ENCODE data around the gene CUL4A. TPM values are rescaled to one million over a fixed set of nuclear protein-coding genes. Genes with fewer than 3 reads are reported as not detected.
"Not testable (repeated sequence)": the region's sequence is repeated elsewhere in the genome, so short reads cannot be mapped to it uniquely, and the experiment has no call there.

The CUL4A gene
- polyA plus RNA-seq, 1 of the 3 experiments (the other 2 are of a cell fraction): 51.2 TPM

DNA sequence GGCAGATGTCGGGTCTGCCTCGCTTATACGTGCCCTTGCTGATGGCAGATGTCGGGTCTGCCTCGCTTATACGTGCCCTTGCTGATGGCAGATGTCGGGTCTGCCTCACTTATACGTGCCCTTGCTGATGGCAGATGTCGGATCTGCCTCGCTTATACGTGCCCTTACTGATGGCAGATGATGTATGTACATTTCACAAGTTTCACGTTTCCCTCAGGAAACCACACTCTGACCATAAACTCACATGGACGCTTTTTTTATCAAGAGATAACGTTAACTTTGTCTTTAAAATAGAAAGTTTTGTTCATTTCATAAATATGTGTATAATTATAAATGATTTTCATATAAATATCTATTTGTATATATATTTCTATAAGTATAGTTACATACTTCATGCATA lies 53.6 kb downstream of the CUL4A start:
- H3K4me3 ChIP-seq (ENCODE audit: low read depth in 2 of 2, low read length in 1 of 2); H4K20me1 ChIP-seq (ENCODE audit: insufficient read depth); POLR2A ChIA-PET; H3K9me2 ChIP-seq; H3K4me1 ChIP-seq (ENCODE audit: control insufficient read depth in 1 of 2, insufficient read depth in 2 of 2, low read depth in 1 of 2, low read length in 1 of 2); DNase-seq; H3K9ac ChIP-seq; H3K4me2 ChIP-seq; CTCF ChIA-PET; H3K27ac ChIP-seq (ENCODE audit: low read depth in 2 of 2, low read length in 1 of 2); H3K27me3 ChIP-seq (ENCODE audit: insufficient read depth); H3F3A ChIP-seq (replicated peaks; ENCODE audit: insufficient read depth); H3K79me2 ChIP-seq (ENCODE audit: insufficient read depth); H3K9me3 ChIP-seq; H2AFZ ChIP-seq (ENCODE audit: low read depth): not testable (repeated sequence)
- H3K36me3 ChIP-seq (replicated peaks in 1 of 2; ENCODE audit: control insufficient read depth in 1 of 2, insufficient read depth in 2 of 2, low read length in 1 of 2): peaks cover 50 to 53% of the 10 kb centered on the region in 2 experiments
- WGBS (ENCODE audit: low lambda C conversion rate): 92% methylated on average over 14 of the region's 14 CpGs

DNA sequence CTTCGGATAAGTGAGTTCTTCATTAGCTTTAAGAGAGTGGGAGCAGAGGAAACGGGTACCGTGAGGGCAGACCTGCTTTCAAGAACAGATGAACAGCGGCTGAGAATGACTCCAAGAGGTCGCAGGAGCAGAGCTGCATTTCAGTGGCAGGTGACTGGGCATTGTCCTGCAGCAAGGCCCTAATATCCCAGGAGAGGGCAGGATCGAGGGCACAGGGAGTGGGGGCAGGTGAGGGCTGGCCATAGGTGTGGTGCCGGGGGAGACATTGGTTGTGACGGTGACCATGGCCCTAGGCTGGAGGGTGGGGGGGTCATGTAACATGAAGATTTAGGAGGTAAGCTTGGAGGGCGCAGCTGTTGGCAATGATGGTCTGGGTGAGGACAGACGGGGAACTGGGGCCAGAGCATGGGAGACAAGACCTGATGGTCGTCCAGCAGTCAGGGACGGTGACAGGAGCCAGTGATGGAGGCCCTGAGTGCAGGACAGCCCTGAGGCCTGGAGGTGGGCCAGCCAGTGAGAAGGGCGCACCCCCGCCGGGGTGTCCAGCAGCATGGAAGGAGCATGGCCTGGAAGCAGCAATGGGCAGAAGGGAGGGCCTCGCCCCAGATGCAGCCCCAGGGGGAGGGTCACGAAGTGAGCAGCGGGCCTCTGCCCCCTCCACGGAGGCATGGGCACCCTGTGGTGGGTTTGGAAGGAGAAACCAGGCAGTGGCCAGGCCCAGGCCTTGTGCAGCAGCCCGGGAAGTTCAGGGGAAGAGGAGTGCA lies 58.4 kb downstream of the CUL4A start:
- CTCF ChIA-PET: no interaction called here
- Histone ChIP-seq H3K4me1 (ENCODE audit: control insufficient read depth in 1 of 2, insufficient read depth in 2 of 2, low read depth in 1 of 2, low read length in 1 of 2) (no peaks in the 10 kb centered on the region), H3K9me3 (no peaks in the 10 kb centered on the region), H3K27ac (ENCODE audit: low read depth in 2 of 2, low read length in 1 of 2) (no peak overlapping the region), H3F3A (replicated peaks; ENCODE audit: insufficient read depth) (no peaks in the 10 kb centered on the region), H3K9me2 (no peaks in the 10 kb centered on the region), H2AFZ (ENCODE audit: low read depth) (no peak overlapping the region), H3K4me3 (ENCODE audit: low read depth in 2 of 2, low read length in 1 of 2) (no peak overlapping the region), H3K36me3 (replicated peaks in 1 of 2; ENCODE audit: control insufficient read depth in 1 of 2, insufficient read depth in 2 of 2, low read length in 1 of 2) (peaks cover 20 to 22% of the 10 kb centered on the region in 2 experiments), H3K9ac (no peak overlapping the region), H3K4me2 (no peak overlapping the region), H3K79me2 (ENCODE audit: insufficient read depth) (no peaks in the 10 kb centered on the region), H3K27me3 (ENCODE audit: insufficient read depth) (no peaks in the 10 kb centered on the region), H4K20me1 (ENCODE audit: insufficient read depth) (no peaks in the 10 kb centered on the region)
- WGBS (ENCODE audit: low lambda C conversion rate): 97% methylated on average over 19 of the region's 20 CpGs
- no peak for TF ChIP-seq FOSL2 (IDR thresholded peaks at IDR 0.05; ENCODE audit: borderline replicate concordance, low read depth)
- no peak for TF ChIP-seq RAD21 (IDR thresholded peaks at IDR 0.05; ENCODE audit: low read length)
- TF ChIP-seq ELF1 (IDR thresholded peaks at IDR 0.05): no peak
- TF ChIP-seq TAF1 (IDR thresholded peaks at IDR 0.05; ENCODE audit: borderline replicate concordance, low read depth, low read length): no peak
- TF ChIP-seq EP300 (IDR thresholded peaks at IDR 0.05; ENCODE audit: borderline replicate concordance in 1 of 2, low read depth in 1 of 2, low read length in 1 of 2): no peak
- TF ChIP-seq, protein P1, sequence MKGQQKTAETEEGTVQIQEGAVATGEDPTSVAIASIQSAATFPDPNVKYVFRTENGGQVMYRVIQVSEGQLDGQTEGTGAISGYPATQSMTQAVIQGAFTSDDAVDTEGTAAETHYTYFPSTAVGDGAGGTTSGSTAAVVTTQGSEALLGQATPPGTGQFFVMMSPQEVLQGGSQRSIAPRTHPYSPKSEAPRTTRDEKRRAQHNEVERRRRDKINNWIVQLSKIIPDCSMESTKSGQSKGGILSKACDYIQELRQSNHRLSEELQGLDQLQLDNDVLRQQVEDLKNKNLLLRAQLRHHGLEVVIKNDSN (IDR thresholded peaks at IDR 0.05; ENCODE audit: borderline replicate concordance, low read depth): no peak
- no peak for TF ChIP-seq NRF1 (IDR thresholded peaks at IDR 0.05; ENCODE audit: low read depth, low read length)
- TF ChIP-seq GATA2 (CRISPR knock-in tag; IDR thresholded peaks at IDR 0.05): no peak
- TF ChIP-seq GABPA (IDR thresholded peaks at IDR 0.05; ENCODE audit: low read depth): no peak
- TF ChIP-seq RFX5 (IDR thresholded peaks at IDR 0.05; ENCODE audit: low read length): no peak
- POLR2A ChIA-PET: no interaction called here
- no peak for DNase-seq

GRCh38 chr13:113272031-113272430 lies 62.6 kb downstream of the CUL4A start:
- Histone ChIP-seq H4K20me1 (ENCODE audit: insufficient read depth) (no peaks in the 10 kb centered on the region), H3K4me2 (no peak overlapping the region), H3K9me3 (no peaks in the 10 kb centered on the region), H3K27ac (ENCODE audit: low read depth in 2 of 2, low read length in 1 of 2) (no peak overlapping the region), H3K4me3 (ENCODE audit: low read depth in 2 of 2, low read length in 1 of 2) (no peak overlapping the region), H3K9ac (no peak overlapping the region), H3K9me2 (no peaks in the 10 kb centered on the region), H3K36me3 (replicated peaks in 1 of 2; ENCODE audit: control insufficient read depth in 1 of 2, insufficient read depth in 2 of 2, low read length in 1 of 2) (peaks cover 0 to 7% of the 10 kb centered on the region in 2 experiments), H2AFZ (ENCODE audit: low read depth) (no peak overlapping the region), H3K79me2 (ENCODE audit: insufficient read depth) (no peaks in the 10 kb centered on the region), H3F3A (replicated peaks; ENCODE audit: insufficient read depth) (no peaks in the 10 kb centered on the region), H3K4me1 (ENCODE audit: control insufficient read depth in 1 of 2, insufficient read depth in 2 of 2, low read depth in 1 of 2, low read length in 1 of 2) (no peaks in the 10 kb centered on the region), H3K27me3 (ENCODE audit: insufficient read depth) (no peaks in the 10 kb centered on the region)
- POLR2A ChIA-PET: no interaction called here
- no peak for DNase-seq
- TF ChIP-seq, protein P2, sequence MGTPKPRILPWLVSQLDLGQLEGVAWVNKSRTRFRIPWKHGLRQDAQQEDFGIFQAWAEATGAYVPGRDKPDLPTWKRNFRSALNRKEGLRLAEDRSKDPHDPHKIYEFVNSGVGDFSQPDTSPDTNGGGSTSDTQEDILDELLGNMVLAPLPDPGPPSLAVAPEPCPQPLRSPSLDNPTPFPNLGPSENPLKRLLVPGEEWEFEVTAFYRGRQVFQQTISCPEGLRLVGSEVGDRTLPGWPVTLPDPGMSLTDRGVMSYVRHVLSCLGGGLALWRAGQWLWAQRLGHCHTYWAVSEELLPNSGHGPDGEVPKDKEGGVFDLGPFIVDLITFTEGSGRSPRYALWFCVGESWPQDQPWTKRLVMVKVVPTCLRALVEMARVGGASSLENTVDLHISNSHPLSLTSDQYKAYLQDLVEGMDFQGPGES (IDR thresholded peaks at IDR 0.05; ENCODE audit: low read depth, low read length): no peak
- TF ChIP-seq FOSL2 (IDR thresholded peaks at IDR 0.05; ENCODE audit: borderline replicate concordance, low read depth): no peak
- 94% methylated on average over 2 of the region's 2 CpGs for WGBS (ENCODE audit: low lambda C conversion rate)
- CTCF ChIA-PET: no interaction called here
